HG03469 (cell line): Measurements from ENCODE around the gene IGFLR1.
"Not testable (repeated sequence)": the region's sequence is repeated elsewhere in the genome, so short reads cannot be mapped to it uniquely, and the experiment has no call there.

Experiments
- ATAC-seq: cut with Tn5 transposase; IDR thresholded peaks from one replicate; pipeline ENCODE4 v1.9.1; 2021; ENCODE audit warnings: mild to moderate bottlenecking, moderate library complexity, moderate number of reproducible peaks; ENCODE audit not compliant: unreplicated experiment

Gene IGFLR1

DNA sequence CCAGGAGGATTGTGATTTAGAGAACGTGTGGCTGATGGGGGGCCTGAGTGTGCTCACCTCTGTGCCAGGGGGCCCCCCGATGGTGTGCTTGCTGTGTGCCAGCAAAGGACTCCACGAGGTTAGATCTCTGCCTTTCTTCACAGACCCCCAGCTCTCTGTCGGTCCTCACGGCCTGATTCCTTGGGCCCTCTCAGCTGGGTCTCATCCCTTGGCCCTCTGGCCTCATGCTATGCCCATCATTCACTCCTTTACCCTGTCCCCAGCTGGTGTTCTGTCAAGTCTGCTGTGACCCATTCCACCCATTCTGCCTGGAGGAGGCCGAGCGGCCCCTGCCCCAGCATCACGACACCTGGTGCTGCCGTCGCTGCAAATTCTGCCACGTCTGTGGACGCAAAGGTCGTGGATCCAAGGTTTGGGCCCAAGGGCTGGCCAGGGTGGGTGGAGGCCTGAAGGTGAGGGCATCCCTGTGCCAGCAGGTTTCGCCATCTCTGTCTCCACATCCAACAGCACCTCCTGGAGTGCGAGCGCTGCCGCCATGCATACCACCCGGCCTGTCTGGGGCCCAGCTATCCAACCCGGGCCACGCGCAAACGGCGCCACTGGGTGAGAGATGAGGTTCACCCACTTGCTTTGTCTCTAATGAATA is 16.9 kb downstream of the IGFLR1 start:
- ATAC-seq, result no peak

DNA sequence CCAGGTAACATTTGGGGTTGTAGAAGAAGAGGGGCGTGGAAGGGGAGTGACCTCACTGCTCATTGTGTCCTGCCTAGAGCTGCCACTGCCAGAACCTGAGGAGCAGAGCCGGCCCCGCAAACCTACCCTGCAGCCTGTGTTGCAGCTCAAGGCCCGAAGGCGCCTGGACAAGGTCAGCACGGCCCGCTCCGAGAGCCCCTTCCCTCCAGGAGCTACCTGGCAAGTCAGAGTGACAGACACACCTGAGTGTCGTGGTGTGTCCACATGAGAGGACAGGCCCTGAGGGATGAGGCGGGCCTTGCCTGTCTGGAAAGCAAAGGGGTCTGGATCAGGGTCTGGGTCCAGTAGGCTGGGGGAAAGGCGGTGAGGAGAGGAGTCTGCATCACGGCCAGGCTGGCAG is 17.7 kb downstream of the IGFLR1 start:
- no peak for ATAC-seq

DNA sequence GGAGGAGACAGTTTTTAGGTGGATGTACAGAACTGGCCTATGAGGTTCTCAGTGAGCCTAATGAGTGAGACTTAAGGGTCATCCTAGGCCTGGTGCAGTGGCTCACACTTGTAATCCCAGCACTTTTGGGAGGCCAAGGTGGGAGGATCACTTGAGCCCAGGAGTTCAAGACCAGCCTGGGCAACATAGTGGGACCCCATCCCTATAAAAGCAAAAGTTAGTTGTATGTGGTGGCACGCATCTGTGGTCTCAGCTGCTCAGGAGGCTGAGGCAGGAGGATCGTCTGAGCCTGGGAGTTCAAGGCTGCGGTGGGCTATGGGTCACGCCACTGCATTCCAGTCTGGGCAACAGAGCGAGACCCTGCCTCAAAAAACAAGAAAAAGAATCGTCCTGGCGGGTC is 18.1 kb downstream of the IGFLR1 start:
- not testable (repeated sequence) for ATAC-seq

DNA sequence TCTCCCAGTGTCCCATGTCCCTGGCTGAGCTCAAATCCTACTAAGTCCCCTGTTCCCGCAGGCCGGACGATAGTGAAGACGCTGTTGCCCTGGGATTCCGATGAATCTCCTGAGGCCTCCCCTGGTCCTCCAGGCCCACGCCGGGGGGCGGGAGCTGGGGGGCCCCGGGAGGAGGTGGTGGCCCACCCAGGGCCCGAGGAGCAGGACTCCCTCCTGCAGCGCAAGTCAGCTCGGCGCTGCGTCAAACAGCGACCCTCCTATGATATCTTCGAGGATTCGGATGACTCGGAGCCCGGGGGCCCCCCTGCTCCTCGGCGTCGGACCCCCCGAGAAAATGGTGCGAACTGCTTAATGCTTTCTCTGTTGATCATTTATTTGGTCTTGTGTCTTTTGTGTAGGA is 18.6 kb downstream of the IGFLR1 start:
- ATAC-seq, result no peak

DNA sequence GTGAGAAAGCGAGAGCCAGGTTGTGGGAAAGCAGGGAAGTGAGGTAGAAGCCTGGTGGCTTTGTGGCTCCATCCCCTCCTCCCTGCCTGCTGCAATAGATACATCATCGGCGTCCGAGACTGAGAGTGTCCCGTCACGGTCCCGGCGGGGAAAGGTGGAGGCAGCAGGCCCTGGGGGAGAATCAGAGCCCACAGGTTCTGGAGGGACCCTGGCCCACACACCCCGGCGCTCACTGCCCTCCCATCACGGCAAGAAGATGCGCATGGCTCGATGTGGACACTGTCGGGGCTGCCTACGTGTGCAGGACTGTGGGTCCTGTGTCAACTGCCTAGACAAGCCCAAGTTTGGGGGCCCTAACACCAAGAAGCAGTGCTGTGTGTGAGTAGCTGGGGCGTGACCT is 19.4 kb downstream of the IGFLR1 start:
- ATAC-seq, result no peak

DNA sequence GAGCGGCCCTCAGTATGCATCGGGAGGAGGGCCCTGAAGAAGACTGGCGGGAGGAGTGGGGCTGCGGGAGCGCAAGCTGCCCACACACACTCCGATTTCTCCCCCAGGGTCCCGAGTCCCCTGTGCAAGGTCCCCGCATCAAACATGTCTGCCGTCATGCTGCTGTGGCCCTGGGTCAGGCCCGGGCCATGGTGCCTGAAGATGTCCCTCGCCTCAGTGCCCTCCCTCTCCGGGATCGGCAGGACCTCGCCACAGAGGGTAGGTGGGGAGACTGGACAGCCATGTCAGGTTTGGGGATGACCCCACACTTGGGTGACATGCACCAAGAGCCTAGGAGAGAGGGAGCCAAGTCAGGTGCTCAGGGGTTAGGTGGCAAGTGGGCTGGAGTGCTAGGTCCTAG is 19.8 kb downstream of the IGFLR1 start:
- ATAC-seq, result no peak

DNA sequence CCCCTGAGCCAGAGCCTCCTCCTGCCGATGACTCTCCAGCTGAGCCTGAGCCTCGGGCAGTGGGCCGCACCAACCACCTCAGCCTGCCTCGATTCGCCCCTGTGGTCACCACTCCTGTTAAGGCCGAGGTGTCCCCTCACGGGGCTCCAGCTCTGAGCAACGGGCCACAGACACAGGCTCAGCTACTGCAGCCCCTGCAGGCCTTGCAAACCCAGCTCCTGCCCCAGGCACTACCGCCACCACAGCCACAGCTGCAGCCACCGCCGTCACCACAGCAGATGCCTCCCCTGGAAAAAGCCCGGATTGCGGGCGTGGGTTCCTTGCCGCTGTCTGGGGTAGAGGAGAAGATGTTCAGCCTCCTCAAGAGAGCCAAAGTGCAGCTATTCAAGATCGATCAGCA is 20.9 kb downstream of the IGFLR1 start:
- ATAC-seq, result no peak

DNA sequence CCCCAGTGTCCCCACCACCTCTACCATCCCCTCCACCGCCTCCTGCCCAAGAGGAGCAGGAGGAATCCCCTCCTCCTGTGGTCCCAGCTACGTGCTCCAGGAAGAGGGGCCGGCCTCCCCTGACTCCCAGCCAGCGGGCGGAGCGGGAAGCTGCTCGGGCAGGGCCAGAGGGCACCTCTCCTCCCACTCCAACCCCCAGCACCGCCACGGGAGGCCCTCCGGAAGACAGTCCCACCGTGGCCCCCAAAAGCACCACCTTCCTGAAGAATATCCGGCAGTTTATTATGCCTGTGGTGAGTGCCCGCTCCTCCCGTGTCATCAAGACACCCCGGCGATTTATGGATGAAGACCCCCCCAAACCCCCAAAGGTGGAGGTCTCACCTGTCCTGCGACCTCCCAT is 21.6 kb downstream of the IGFLR1 start:
- no peak for ATAC-seq

DNA sequence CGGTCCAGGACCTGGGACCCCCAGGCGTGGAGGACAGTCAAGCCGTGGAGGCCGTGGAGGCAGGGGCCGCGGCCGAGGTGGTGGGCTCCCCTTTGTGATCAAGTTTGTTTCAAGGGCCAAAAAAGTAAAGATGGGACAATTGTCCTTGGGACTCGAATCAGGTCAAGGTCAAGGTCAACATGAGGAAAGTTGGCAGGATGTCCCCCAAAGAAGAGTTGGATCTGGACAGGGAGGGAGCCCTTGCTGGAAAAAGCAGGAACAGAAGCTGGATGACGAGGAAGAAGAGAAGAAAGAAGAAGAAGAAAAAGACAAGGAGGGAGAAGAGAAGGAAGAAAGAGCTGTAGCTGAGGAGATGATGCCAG is 22.1 kb downstream of the IGFLR1 start:
- ATAC-seq, result no peak

DNA sequence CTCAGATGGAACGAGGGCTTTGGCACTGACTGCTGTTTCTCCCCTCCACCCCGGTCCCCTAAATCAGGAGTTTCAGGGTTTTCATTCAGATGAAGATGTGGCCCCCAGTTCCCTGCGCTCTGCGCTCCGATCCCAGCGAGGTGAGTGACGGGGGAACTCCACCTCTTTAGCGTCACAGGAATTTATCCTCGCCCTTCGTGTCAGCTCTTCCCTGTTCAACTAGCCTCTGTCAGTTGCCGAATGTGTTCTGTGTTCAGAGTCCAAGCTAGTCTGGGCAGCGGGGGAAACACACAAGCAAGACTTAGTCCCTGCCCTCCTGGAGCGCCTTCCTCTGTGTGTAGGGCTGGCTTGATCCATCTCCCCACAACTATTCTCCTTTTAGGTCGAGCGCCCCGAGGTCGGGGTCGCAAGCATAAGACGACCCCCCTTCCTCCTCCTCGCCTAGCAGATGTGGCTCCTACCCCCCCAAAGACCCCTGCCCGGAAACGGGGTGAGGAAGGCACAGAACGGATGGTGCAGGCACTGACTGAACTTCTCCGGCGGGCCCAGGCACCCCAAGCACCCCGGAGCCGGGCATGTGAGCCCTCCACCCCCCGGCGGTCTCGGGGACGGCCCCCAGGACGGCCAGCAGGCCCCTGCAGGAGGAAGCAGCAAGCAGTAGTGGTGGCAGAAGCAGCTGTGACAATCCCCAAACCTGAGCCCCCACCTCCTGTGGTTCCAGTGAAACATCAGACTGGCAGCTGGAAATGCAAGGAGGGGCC is 22.7 kb downstream of the IGFLR1 start:
- ATAC-seq, result no peak

DNA sequence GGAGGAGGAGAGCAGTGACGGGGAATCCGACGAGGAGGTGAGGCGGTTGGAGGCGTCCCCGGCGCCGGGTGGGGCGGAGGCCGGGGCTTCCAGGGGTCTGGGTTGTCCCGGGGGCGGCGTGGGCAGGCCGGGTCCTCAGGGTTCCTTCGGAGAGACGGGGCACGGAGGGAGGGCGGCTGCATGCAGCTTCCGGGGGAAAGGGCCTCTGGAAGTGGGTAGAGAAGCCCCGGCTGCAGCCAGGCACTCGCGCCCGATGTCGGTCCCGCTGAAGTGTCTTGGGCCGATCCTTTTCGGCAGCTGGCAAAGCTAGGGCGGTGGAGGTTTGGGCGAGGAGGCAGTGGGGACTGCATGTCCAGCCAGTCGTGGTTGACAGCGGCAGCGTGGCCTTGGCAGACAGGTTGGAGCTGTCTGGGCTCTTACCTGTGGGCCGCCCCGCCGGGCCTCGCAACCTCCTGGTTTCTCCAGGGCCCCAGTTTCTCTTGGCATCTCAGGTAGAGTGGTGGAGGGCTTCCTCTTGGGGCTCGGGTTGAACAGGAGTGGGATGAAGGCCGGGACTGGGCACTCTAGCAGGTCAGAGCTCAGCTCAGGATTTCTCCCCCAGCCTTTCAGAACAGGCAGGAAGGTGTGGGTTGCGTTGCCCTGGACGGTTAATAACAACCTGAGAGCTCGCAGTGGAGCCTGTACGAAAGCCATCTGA is 23.8 kb downstream of the IGFLR1 start:
- ATAC-seq, result no peak

DNA sequence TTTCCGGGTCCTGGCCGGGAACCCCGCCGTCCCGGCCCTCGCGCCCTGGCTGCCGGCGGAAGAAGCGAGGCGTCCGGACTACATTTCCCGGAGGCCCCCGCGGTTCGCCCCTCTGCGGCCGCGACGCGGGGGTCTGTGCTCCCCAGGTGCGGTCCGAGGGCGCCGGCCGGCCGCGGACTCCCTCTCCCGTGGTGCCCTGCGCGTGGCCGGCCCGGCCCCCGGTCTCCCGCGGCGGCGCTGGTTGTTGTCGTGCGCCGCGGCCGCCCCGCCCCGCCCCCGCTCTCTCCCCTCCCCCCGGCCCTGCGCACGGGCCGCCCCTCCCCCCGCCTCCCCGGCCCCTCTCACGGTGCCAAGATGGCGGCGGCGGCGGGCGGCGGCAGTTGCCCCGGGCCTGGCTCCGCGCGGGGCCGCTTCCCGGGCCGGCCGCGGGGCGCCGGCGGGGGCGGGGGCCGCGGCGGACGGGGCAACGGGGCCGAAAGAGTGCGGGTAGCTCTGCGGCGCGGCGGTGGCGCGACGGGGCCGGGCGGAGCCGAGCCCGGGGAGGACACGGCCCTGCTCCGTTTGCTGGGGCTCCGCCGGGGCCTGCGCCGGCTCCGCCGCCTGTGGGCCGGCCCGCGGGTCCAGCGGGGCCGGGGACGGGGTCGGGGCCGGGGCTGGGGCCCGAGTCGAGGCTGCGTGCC is 24.4 kb downstream of the IGFLR1 start, which contains the start of gene KMT2B:
Gene KMT2B (plus strand): TSS at position 339 of the 680 bp plus-strand sequence. CDS start 16 bp downstream, at position 355.
- ATAC-seq, result peak; percentile 28

DNA sequence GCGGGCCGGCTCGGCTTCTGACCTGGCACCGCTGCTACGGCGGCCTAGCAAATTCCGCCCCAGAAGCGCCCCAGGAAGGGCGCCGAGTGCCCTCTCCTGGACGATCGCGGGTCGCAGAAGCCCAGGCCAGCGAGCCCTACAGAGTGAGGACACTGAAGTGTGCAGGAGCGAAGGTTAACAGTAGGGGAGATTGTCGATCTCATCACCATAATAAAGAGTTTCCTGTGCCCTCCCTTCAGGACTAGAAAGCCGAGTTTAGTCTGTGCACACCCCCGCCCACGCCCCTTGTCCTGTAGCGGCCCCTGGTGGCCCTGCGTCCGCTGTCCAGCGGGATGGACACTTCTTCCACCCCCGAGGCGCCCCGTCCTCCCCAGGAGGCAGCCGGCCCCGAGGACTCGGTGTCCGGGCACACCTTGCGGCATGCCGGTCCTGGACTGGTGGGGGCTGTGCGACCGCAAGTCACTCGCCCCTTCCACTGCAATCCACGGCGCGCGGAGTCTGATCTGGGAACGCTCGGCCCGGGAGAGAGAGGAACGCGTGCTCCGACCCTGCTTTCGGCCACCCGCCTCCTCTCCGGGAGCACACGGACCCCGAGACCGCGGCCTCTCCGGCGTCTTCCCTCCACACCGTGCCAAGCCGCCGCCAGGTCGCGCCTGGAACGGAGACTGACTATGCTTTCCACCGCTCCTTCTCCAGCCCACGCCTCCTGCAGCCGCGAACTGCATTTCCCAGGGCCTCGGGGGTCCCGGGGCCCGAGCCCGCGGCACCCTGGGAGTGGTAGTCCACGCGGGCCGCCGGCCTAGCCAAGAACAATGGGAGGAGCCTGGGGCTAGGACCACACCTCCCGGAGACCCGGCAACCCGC is 25.2 kb downstream of the IGFLR1 start:
- peak; percentile 34 for ATAC-seq

DNA sequence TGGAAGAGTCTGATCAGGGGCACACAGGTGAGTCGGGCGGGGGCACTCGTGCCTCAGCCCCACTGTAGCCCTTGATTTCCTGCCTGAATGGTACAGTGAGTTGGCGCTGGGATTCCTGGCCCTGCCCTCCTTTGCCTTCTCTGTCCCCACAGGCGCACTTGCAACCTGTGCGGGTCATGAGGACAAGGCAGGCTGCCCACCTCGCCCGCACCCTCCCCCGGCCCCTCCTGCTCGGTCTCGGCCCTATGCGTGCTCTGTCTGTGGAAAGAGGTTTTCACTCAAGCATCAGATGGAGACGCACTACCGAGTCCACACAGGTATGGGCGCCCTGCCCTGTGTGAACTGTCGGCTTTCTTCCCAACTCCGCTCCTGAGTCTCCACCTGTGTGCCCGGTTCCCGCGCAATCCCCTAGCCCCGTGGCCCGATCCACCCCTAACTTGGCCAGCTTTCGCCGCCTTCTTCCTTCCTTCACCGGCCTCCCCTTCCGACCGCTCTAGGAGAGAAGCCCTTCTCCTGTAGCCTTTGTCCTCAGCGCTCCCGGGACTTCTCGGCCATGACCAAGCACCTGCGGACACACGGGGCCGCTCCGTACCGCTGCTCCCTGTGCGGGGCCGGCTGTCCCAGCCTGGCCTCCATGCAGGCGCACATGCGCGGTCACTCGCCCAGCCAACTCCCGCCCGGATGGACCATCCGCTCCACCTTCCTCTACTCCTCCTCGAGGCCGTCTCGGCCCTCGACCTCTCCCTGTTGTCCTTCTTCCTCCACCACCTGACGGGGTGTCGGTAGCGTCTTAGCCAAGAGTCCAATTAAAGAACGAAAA is 26.1 kb downstream of the IGFLR1 start:
- no peak for ATAC-seq

DNA sequence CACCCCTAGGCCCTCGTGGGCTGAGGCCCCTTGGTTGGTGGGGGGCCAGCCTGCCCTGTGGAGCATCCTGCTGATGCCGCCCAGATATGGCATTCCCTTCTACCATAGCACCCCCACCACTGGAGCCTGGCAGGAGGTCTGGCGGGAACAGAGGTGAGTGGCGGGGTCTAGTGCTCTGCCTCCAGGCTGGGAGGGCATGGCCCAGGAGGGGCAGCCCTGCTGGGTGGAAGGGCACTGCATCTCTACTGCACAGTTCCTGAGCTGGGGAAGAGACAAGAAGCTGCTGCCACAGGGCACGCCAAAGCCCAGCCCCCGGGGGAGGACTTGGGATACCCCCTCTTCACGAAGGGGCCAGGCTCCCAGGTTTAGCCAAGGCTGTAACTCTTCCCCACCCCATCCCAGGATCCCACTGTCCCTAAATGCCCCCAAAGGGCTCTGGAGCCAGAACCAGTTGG is 26.9 kb downstream of the IGFLR1 start:
- no peak for ATAC-seq

DNA sequence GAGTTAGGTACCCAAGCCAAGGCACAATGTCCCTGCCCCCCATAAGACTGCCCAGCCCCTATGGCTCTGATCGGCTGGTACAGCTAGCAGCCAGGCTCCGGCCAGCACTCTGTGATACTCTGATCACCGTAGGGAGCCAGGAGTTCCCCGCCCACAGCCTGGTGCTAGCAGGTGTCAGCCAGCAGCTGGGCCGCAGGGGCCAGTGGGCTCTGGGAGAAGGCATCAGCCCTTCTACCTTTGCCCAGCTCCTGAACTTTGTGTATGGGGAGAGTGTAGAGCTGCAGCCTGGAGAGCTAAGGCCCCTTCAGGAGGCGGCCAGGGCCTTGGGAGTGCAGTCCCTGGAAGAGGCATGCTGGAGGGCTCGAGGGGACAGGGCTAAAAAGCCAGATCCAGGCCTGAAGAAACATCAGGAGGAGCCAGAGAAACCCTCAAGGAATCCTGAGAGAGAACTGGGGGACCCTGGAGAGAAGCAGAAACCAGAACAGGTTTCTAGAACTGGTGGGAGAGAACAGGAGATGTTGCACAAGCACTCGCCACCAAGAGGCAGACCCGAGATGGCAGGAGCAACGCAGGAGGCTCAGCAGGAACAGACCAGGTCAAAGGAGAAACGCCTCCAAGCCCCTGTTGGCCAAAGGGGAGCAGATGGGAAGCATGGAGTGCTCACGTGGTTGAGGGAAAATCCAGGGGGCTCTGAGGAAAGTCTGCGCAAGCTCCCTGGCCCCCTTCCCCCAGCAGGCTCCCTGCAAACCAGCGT is 27.5 kb downstream of the IGFLR1 start:
- ATAC-seq, result no peak

DNA sequence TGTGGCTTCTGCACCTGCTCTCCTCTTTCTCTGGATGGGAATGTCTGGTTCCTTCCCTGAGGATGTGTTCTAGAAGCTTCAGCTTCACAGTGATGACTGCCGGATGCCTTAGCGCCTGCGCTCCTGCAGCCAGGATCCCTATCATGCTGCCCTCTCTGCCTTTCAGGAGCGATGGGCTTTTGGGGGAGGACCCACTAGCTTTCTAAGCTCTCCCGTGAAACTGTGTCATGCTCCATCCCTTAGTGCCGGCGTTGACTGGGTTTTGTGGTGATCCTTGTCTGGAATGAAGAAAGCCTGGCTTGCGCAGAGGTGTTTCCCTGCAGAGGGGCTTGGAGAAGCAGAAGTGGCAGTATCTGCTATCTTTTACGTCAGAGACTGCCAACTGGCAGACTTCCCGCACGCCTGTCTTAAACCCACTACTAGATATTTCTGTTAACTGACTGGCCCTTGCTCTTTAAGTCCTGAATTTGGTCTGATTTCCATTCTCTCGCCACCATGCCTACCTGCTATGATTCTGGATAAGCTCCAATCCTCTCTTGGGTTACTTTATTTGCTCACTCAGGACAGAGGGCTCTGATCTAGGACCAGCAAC is 28.3 kb downstream of the IGFLR1 start:
- ATAC-seq, result no peak

DNA sequence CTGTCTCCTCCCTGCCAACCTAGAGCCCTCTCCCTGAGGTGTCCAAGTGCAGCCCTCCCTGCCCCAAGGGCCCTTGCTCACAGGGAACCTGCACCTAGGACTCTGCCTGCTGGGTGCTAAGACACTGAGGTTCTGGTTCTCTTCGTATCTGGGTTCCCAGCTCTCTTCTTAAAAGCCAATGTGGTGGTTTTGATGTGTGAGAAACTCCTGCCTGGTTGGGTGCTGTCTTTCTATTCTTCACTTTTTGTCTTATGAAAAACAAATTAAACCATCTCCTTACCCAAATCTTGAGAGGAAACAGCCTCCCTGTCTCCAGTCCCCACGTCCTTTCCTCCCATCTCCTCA is 28.8 kb downstream of the IGFLR1 start:
- no peak for ATAC-seq
